Astrocyte (in vitro differentiated cells and primary cell): ENCODE results near the gene NDUFA8.
A peak's percentile ranks its signal among the peaks of the same experiment; 100 is the strongest.

Experiments used
- EZH2 ChIP-seq: IDR thresholded peaks from 2 replicates; pipeline ENCODE4 v1.6.1; 2012; ENCODE audit warnings: mild to moderate bottlenecking, low read length, inconsistent platforms; ENCODE audit not compliant: insufficient read depth
- TF ChIP-seq, protein P1 (sequence below): IDR thresholded peaks from 2 replicates; pipeline ENCODE4 v1.5.1; 2011; ENCODE audit warnings: low read depth, mild to moderate bottlenecking, inconsistent platforms, low read length, moderate library complexity; ENCODE audit not compliant: insufficient read depth

DNA sequence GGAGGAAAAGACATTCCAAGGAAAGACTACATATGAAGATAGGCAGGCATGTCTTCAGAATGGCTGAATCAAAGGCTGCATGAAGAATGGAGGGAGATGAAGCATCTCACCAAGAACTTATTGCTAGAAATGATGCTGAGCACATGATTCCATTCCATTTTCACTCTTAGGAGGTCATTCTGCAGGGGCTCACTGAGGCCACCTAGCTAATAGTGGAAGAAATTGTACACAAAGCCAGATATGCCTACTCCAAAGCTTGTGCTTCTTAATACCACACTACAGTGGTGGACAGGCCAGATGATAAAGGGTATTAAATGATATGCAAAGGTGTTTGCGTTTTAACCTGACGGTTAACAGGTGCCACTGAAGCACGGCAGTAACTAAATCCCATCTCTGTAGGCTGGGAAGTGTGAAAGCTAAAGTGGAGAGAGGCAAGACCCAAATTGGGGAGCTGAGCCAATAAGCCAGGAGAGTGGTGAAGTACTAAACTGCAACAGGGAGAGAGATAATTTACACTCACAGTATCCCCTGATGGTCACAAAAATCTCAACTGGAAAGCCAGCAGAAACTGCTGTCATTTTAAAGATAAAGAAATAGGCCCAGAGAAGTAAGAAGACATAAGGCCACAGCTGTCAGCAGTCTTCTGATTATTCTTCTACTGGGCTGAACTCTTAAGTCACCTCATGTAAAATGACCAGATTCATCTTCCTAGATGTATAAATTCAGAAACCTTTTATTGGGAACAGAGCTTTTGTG is 14.6 kb downstream of the NDUFA8 start:
- TF ChIP-seq, protein P1, sequence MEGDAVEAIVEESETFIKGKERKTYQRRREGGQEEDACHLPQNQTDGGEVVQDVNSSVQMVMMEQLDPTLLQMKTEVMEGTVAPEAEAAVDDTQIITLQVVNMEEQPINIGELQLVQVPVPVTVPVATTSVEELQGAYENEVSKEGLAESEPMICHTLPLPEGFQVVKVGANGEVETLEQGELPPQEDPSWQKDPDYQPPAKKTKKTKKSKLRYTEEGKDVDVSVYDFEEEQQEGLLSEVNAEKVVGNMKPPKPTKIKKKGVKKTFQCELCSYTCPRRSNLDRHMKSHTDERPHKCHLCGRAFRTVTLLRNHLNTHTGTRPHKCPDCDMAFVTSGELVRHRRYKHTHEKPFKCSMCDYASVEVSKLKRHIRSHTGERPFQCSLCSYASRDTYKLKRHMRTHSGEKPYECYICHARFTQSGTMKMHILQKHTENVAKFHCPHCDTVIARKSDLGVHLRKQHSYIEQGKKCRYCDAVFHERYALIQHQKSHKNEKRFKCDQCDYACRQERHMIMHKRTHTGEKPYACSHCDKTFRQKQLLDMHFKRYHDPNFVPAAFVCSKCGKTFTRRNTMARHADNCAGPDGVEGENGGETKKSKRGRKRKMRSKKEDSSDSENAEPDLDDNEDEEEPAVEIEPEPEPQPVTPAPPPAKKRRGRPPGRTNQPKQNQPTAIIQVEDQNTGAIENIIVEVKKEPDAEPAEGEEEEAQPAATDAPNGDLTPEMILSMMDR, result peak; percentile 26
- TF ChIP-seq EZH2, result no peak
